ENCODE results near the gene CALN1.

GRCh38 chr7:72058579-72058978 lies 353.6 kb downstream of the CALN1 start:
- TF ChIP-seq CTCF (tag by site-specific recombination; IDR thresholded peaks at IDR 0.05) = no peak
- TF ChIP-seq ELK4 (IDR thresholded peaks at IDR 0.05; ENCODE audit: borderline replicate concordance, low read depth, low read length) = no peak
- TF ChIP-seq KLF16 (tag by site-specific recombination; IDR thresholded peaks at IDR 0.05) = no peak
- no peak for TF ChIP-seq ZNF391 (tag by site-specific recombination; IDR thresholded peaks at IDR 0.05; ENCODE audit: borderline replicate concordance, low read depth)
- TF ChIP-seq ZNF18 (tag by site-specific recombination; IDR thresholded peaks at IDR 0.05) = no peak
- TF ChIP-seq PRDM1 (tag by site-specific recombination; IDR thresholded peaks at IDR 0.05) = no peak
- no peak for TF ChIP-seq ZBTB44 (tag by site-specific recombination; IDR thresholded peaks at IDR 0.05)
- TF ChIP-seq ZNF26 (tag by site-specific recombination; IDR thresholded peaks at IDR 0.05) = no peak
- TF ChIP-seq ZBTB10 (tag by site-specific recombination; IDR thresholded peaks at IDR 0.05) = no peak
- TF ChIP-seq GLI4 (tag by site-specific recombination; IDR thresholded peaks at IDR 0.05) = no peak
